ENCODE measurements around the gene ZNF775.

GRCh38 chr7:150383710-150384397, 4.7 kb downstream of the ZNF775 start:
- TF ChIP-seq, protein P1, sequence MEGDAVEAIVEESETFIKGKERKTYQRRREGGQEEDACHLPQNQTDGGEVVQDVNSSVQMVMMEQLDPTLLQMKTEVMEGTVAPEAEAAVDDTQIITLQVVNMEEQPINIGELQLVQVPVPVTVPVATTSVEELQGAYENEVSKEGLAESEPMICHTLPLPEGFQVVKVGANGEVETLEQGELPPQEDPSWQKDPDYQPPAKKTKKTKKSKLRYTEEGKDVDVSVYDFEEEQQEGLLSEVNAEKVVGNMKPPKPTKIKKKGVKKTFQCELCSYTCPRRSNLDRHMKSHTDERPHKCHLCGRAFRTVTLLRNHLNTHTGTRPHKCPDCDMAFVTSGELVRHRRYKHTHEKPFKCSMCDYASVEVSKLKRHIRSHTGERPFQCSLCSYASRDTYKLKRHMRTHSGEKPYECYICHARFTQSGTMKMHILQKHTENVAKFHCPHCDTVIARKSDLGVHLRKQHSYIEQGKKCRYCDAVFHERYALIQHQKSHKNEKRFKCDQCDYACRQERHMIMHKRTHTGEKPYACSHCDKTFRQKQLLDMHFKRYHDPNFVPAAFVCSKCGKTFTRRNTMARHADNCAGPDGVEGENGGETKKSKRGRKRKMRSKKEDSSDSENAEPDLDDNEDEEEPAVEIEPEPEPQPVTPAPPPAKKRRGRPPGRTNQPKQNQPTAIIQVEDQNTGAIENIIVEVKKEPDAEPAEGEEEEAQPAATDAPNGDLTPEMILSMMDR (IDR thresholded peaks at IDR 0.05), result no peak
- TF ChIP-seq POLR2A (IDR thresholded peaks at IDR 0.05), result no peak

Data from right lobe of liver (tissue), 4 donors.